Mesendoderm (in vitro differentiated cells): ENCODE data around the gene LRRTM4.

ENCODE experiments used
- DNase-seq: peaks from one replicate; pipeline ENCODE4 v3.0.0; 2013
- H2AK5ac ChIP-seq: 2 replicates; pipeline ENCODE4 v1.6.1; 2013; ENCODE audit warnings: low read length, inconsistent platforms
- H2BK120ac ChIP-seq: 2 replicates; pipeline ENCODE4 v1.6.1; 2013; ENCODE audit warnings: low read depth, mild to moderate bottlenecking, low read length, moderate library complexity, mixed read lengths
- H2BK15ac ChIP-seq: replicated peaks from 2 replicates; pipeline ENCODE4 v1.6.1; 2013; ENCODE audit warnings: low read depth, mild to moderate bottlenecking, moderate library complexity
- H2BK5ac ChIP-seq: 2 replicates; pipeline ENCODE4 v1.6.1; 2013; ENCODE audit warnings: low read length, inconsistent platforms
- H3K18ac ChIP-seq: 2 replicates; pipeline ENCODE4 v1.6.1; 2013; ENCODE audit warnings: mild to moderate bottlenecking, low read length, mixed read lengths
- H3K23ac ChIP-seq: one replicate; pipeline ENCODE4 v1.6.1; 2013; ENCODE audit warnings: low read length
- H3K27ac ChIP-seq: 2 replicates; pipeline ENCODE4 v1.5.1; 2013; ENCODE audit warnings: low read depth, mild to moderate bottlenecking, inconsistent platforms, low read length, moderate library complexity
- H3K27me3 ChIP-seq: 2 replicates; pipeline ENCODE4 v1.6.1; 2013; ENCODE audit warnings: low read length, control low read depth, mild to moderate bottlenecking, inconsistent platforms; ENCODE audit not compliant: insufficient read depth, poor library complexity
- H3K36me3 ChIP-seq: 2 replicates; pipeline ENCODE4 v1.6.1; 2013; ENCODE audit warnings: low read length, inconsistent platforms; ENCODE audit not compliant: control insufficient read depth, insufficient read depth
- H3K4ac ChIP-seq: one replicate; pipeline ENCODE4 v1.6.1; 2013; ENCODE audit warnings: low read depth, mild to moderate bottlenecking, low read length, moderate library complexity
- H3K4me1 ChIP-seq: 2 replicates; pipeline ENCODE4 v1.6.1; 2013; ENCODE audit warnings: low read depth, low read length, inconsistent platforms; ENCODE audit not compliant: control insufficient read depth
- H3K4me2 ChIP-seq: 2 replicates; pipeline ENCODE4 v1.6.1; 2013; ENCODE audit warnings: low read length
- H3K4me3 ChIP-seq: 2 replicates; pipeline ENCODE4 v1.5.1; 2013; ENCODE audit warnings: mild to moderate bottlenecking, low read length
- H3K56ac ChIP-seq: one replicate; pipeline ENCODE4 v1.6.1; 2013; ENCODE audit warnings: low read length
- H3K79me1 ChIP-seq: 2 replicates; pipeline ENCODE4 v1.6.1; 2013; ENCODE audit warnings: low read length, inconsistent platforms
- H3K79me2 ChIP-seq: 2 replicates; pipeline ENCODE4 v1.6.1; 2013; ENCODE audit warnings: mild to moderate bottlenecking, low read length; ENCODE audit not compliant: control insufficient read depth, insufficient read depth
- H3K9ac ChIP-seq: 2 replicates; pipeline ENCODE4 v1.6.1; 2013; ENCODE audit warnings: low read length, inconsistent platforms
- H4K5ac ChIP-seq: one replicate; pipeline ENCODE4 v1.6.1; 2013; ENCODE audit warnings: low read length
- H4K8ac ChIP-seq: one replicate; pipeline ENCODE4 v1.6.1; 2013; ENCODE audit warnings: low read depth, mild to moderate bottlenecking, control low read depth, low read length, moderate library complexity
- WGBS: extraction: QIAGEN DNeasy Blood & Tissue Kit; methylation state at CpG from one replicate; pipeline ENCODE4 v1.1.7; 2013; ENCODE audit warnings: low lambda C conversion rate, missing lambda C conversion rate; ENCODE audit not compliant: insufficient coverage; ENCODE audit errors: extremely low coverage; 5-methylcytosine and 5-hydroxymethylcytosine counted together

LRRTM4 gene

DNA sequence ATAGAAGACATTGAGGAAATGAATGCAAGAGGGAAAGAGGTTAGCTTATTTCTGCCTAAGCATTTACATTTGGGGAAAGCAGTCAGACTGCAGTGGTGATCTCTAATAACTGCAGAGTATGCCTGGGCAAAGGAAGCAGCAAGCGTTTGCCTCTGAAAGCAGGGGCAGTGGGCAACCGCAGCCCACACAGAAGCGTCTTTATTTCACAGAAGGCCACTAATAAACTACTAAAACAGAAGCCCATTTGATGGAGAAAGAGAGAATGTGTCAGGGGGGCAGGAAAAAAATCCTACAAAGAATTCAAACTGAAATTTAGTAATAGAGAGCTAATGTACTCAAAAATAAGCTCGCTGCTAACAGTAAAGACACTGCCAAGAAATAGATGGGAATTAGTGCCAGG is 53.1 kb downstream of the LRRTM4 start:
- H3K4ac ChIP-seq = no peak overlapping the region
- DNase-seq = no peak
- no peaks in the 10 kb centered on the region for H3K79me2 ChIP-seq
- H3K4me1 ChIP-seq = no peaks in the 10 kb centered on the region
- no peak overlapping the region for H3K9ac ChIP-seq
- no peak overlapping the region for H2BK120ac ChIP-seq
- no peak overlapping the region for H3K23ac ChIP-seq
- no peak overlapping the region for H2AK5ac ChIP-seq
- H3K36me3 ChIP-seq = no peaks in the 10 kb centered on the region
- H4K5ac ChIP-seq = no peak overlapping the region
- WGBS = no CpG with 5 or more reads among the region's 4 CpGs
- H3K4me2 ChIP-seq = no peak overlapping the region
- no peak overlapping the region for H3K56ac ChIP-seq
- no peak overlapping the region for H2BK15ac ChIP-seq
- no peak overlapping the region for H3K4me3 ChIP-seq
- H3K79me1 ChIP-seq = no peaks in the 10 kb centered on the region
- H2BK5ac ChIP-seq = no peak overlapping the region
- no peak overlapping the region for H3K27ac ChIP-seq
- no peak overlapping the region for H3K18ac ChIP-seq
- H3K27me3 ChIP-seq = no peaks in the 10 kb centered on the region
- H4K8ac ChIP-seq = no peak overlapping the region

DNA sequence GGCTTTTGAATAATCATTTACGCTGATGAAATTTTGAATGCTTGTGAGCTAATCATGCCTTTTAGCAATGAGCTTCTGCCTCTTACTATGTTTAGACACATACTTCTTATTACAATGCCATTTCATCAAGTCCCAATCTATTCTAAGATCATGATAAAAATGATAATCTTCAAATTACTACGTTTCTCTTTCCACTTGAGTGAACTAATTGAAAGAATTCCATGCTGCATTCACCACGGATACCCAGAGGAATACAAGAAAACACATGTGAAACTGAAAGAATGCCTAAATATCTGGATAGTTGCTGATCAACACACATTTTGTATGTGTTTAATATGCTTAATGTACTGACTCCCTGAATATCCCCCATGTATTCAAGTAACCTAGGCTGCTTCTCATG is 62.3 kb downstream of the LRRTM4 start:
- Histone ChIP-seq H3K56ac (no peak overlapping the region), H3K23ac (no peak overlapping the region), H4K5ac (no peak overlapping the region), H3K9ac (no peak overlapping the region), H2BK5ac (no peak overlapping the region), H3K79me1 (no peaks in the 10 kb centered on the region), H3K4ac (no peak overlapping the region), H3K79me2 (no peaks in the 10 kb centered on the region), H2AK5ac (no peak overlapping the region), H3K4me1 (no peaks in the 10 kb centered on the region), H2BK15ac (no peak overlapping the region), H3K27ac (no peak overlapping the region), H3K36me3 (no peaks in the 10 kb centered on the region), H3K18ac (no peak overlapping the region), H4K8ac (no peak overlapping the region), H3K27me3 (no peaks in the 10 kb centered on the region), H2BK120ac (no peak overlapping the region), H3K4me2 (no peak overlapping the region), H3K4me3 (no peak overlapping the region)
- DNase-seq = no peak
- WGBS = no CpG with 5 or more reads among the region's 3 CpGs

DNA sequence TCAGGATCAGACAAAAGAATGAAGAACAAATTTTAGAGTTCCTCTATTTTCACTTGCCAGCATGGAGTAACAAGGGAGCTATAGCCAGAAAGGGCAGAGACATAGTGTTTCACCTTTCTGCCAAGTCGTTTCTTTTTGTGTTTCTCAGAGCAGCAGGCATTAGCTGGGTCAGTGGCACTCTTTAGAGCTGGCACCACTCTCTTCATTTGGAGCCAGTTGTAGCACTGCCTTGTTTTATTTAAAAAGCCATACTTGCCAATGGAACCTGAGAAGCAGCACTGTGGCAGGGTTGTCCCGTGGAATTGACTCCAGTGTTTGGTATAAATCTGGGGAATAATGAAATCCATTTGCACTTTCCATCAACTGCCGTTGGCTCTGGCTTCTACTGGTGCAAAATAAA is 64.0 kb downstream of the LRRTM4 start:
- no peaks in the 10 kb centered on the region for H3K27me3 ChIP-seq
- H3K4me2 ChIP-seq = no peak overlapping the region
- no peaks in the 10 kb centered on the region for H3K79me1 ChIP-seq
- H2AK5ac ChIP-seq = no peak overlapping the region
- WGBS = no CpG with 5 or more reads among the region's 3 CpGs
- no peak overlapping the region for H2BK15ac ChIP-seq
- no peaks in the 10 kb centered on the region for H3K79me2 ChIP-seq
- H2BK120ac ChIP-seq = no peak overlapping the region
- H3K4me3 ChIP-seq = no peak overlapping the region
- no peak overlapping the region for H3K27ac ChIP-seq
- no peak overlapping the region for H2BK5ac ChIP-seq
- no peaks in the 10 kb centered on the region for H3K4me1 ChIP-seq
- DNase-seq = no peak
- H4K5ac ChIP-seq = no peak overlapping the region
- H4K8ac ChIP-seq = no peak overlapping the region
- no peak overlapping the region for H3K4ac ChIP-seq
- no peak overlapping the region for H3K9ac ChIP-seq
- no peaks in the 10 kb centered on the region for H3K36me3 ChIP-seq
- H3K23ac ChIP-seq = no peak overlapping the region
- H3K56ac ChIP-seq = no peak overlapping the region
- no peak overlapping the region for H3K18ac ChIP-seq

DNA sequence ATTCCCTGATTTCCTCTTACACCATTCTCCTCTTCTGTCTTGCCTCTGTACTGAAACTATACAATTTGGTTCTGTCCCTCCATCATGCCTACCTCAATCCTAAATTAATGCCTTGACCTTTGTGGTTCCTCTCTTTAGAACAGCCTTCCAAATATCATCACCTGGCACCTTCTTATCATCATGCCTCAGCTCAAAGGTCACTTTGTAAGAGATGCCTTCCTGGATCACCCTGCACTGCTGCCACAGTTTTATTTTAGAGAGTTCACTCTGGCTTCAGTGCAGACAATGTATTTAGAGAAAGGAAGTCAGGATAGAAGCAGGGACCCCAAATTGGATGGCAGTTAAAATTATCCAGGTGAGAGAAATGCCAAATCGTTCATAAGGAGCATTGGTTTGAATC is 64.5 kb downstream of the LRRTM4 start:
- no peaks in the 10 kb centered on the region for H3K79me1 ChIP-seq
- no peak overlapping the region for H2BK120ac ChIP-seq
- no CpG with 5 or more reads among the region's 1 CpG for WGBS
- no peak overlapping the region for H4K5ac ChIP-seq
- no peak overlapping the region for H3K9ac ChIP-seq
- no peak overlapping the region for H3K27ac ChIP-seq
- no peak overlapping the region for H3K4me2 ChIP-seq
- H3K4me1 ChIP-seq = no peaks in the 10 kb centered on the region
- H4K8ac ChIP-seq = no peak overlapping the region
- no peaks in the 10 kb centered on the region for H3K27me3 ChIP-seq
- H3K4me3 ChIP-seq = no peak overlapping the region
- no peak overlapping the region for H3K18ac ChIP-seq
- no peak overlapping the region for H3K4ac ChIP-seq
- no peaks in the 10 kb centered on the region for H3K79me2 ChIP-seq
- no peak for DNase-seq
- no peak overlapping the region for H2BK5ac ChIP-seq
- no peak overlapping the region for H2AK5ac ChIP-seq
- H3K36me3 ChIP-seq = no peaks in the 10 kb centered on the region
- H2BK15ac ChIP-seq = no peak overlapping the region
- no peak overlapping the region for H3K56ac ChIP-seq
- no peak overlapping the region for H3K23ac ChIP-seq

DNA sequence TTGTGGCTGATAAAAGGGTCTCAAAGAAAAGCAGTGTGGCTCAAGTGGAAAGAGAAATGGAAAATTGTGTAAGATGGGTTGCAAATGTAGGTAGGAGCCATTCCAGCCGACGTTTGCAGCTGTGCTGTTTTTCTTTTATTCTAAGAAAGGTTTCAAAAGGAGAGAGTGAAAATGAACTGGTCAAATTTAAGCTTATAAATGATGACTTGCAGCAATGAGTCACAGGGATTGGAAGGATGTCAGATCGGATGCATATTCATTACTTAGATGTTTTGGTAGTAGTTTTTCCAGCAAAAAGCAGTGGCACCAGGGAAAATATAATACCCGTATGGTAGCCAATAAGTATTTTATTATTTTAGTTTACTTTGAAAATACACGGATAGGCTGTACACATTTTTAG is 79.1 kb downstream of the LRRTM4 start:
- no peak overlapping the region for H2BK15ac ChIP-seq
- H3K4ac ChIP-seq = no peak overlapping the region
- no CpG with 5 or more reads among the region's 5 CpGs for whole genome bisulfite sequencing
- H3K4me3 ChIP-seq = no peak overlapping the region
- H3K79me2 ChIP-seq = no peaks in the 10 kb centered on the region
- no peak overlapping the region for H2AK5ac ChIP-seq
- no peak overlapping the region for H2BK5ac ChIP-seq
- no peak for DNase-seq
- H3K23ac ChIP-seq = no peak overlapping the region
- H3K79me1 ChIP-seq = no peaks in the 10 kb centered on the region
- no peak overlapping the region for H4K8ac ChIP-seq
- no peak overlapping the region for H3K56ac ChIP-seq
- no peak overlapping the region for H3K4me2 ChIP-seq
- H3K18ac ChIP-seq = no peak overlapping the region
- no peak overlapping the region for H4K5ac ChIP-seq
- H3K9ac ChIP-seq = no peak overlapping the region
- H2BK120ac ChIP-seq = no peak overlapping the region
- H3K27ac ChIP-seq = no peak overlapping the region
- no peaks in the 10 kb centered on the region for H3K36me3 ChIP-seq
- H3K27me3 ChIP-seq = no peaks in the 10 kb centered on the region
- no peaks in the 10 kb centered on the region for H3K4me1 ChIP-seq

DNA sequence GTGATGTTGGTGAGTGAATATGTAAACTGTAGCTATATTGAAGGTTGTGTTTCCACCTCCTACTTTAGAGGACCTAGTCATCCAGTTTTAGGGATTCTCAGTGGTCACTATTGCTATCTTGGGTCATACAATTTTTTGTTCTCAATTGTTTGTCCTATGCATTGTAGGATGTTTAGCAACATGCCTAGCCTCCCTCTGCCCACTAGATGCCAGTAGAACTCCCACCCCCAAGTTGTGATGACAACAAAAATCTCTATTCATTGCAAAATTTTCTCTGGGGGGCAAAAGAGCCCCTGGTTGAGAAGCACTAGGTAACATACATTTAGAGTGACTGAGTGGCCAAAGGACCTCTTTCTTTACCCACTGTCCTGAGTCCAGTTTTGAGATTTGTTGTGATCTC is 87.3 kb downstream of the LRRTM4 start:
- DNase-seq = peak; percentile 23
- H4K8ac ChIP-seq = no peak overlapping the region

More for the DNA sequence above, 87.3 kb downstream of the LRRTM4 start:
- no peak overlapping the region for H3K9ac ChIP-seq
- no peaks in the 10 kb centered on the region for H3K36me3 ChIP-seq
- H3K4me2 ChIP-seq = no peak overlapping the region
- no peak overlapping the region for H3K23ac ChIP-seq
- H3K27me3 ChIP-seq = no peaks in the 10 kb centered on the region
- no peaks in the 10 kb centered on the region for H3K79me2 ChIP-seq
- H3K56ac ChIP-seq = no peak overlapping the region
- no peak overlapping the region for H3K18ac ChIP-seq
- H2BK120ac ChIP-seq = no peak overlapping the region
- H3K4me1 ChIP-seq = no peaks in the 10 kb centered on the region
- H3K4me3 ChIP-seq = no peak overlapping the region
- H2BK15ac ChIP-seq = no peak overlapping the region
- no peak overlapping the region for H3K4ac ChIP-seq
- no peaks in the 10 kb centered on the region for H3K79me1 ChIP-seq
- H3K27ac ChIP-seq = no peak overlapping the region
- H2AK5ac ChIP-seq = no peak overlapping the region
- H4K5ac ChIP-seq = no peak overlapping the region
- no peak overlapping the region for H2BK5ac ChIP-seq
